OCI-LY7 (cell line): ENCODE measurements around the gene WWTR1. TPM values are rescaled to one million over a fixed set of nuclear protein-coding genes. Genes with fewer than 3 reads are reported as not detected.

ENCODE experiments used
- BruUV-seq: library from RNA; stranded (reverse); fragments of 400-500 nt; replicated peaks from 2 replicates; lab custom pipeline; 2021; lab: Mats Ljungman, UMichigan
- CTCF ChIA-PET: fragments of 300-600 bp; sonication (Branson Sonifier 250); formaldehyde crosslinking; loops from one replicate; lab custom pipeline; 2022; ENCODE audit warnings: antibody characterized with exemption; ENCODE audit not compliant: unreplicated experiment; lab: Charles Lee
- POLR2A ChIA-PET: fragments of 300-600 bp; sonication (Branson Sonifier 250); formaldehyde crosslinking; loops from one replicate; lab custom pipeline; 2022; ENCODE audit warnings: antibody characterized with exemption; lab: Charles Lee
- DNase-seq: peaks from one replicate; pipeline ENCODE4 v3.0.0-alpha.2; 2015; ENCODE audit warnings: low spot score
- H2AFZ ChIP-seq: fragments of 200-600 bp; sonication (generic), shearing (Covaris generic); 2 replicates; pipeline ENCODE4 v1.6.1; 2014; ENCODE audit warnings: mild to moderate bottlenecking, antibody characterized with exemption, low read length, moderate library complexity
- H3K27ac ChIP-seq: fragments of 200-600 bp; sonication (generic); 2 replicates; pipeline ENCODE4 v1.5.1; 2014; ENCODE audit warnings: mixed run types, low read depth, mild to moderate bottlenecking, moderate library complexity, low read length, inconsistent platforms; ENCODE audit not compliant: poor library complexity, severe bottlenecking
- H3K36me3 ChIP-seq: fragments of 200-600 bp; sonication (generic); 2 replicates; pipeline ENCODE4 v1.6.1; 2014; ENCODE audit warnings: mild to moderate bottlenecking, antibody characterized with exemption, low read length, moderate library complexity, mixed read lengths; ENCODE audit not compliant: insufficient read depth
- H3K4me1 ChIP-seq: fragments of 200-600 bp; sonication (generic); 2 replicates; pipeline ENCODE4 v1.5.1; 2014; ENCODE audit warnings: mild to moderate bottlenecking, low read length; ENCODE audit not compliant: insufficient read depth, poor library complexity, severe bottlenecking
- H3K4me2 ChIP-seq: fragments of 200-600 bp; sonication (generic); 2 replicates; pipeline ENCODE4 v1.6.1; 2014; ENCODE audit warnings: mild to moderate bottlenecking, low read length
- H3K4me3 ChIP-seq: fragments of 200-600 bp; sonication (generic); 2 replicates; pipeline ENCODE4 v1.5.1; 2014; ENCODE audit warnings: mild to moderate bottlenecking, low read depth, low read length; ENCODE audit not compliant: poor library complexity, severe bottlenecking
- H3K79me2 ChIP-seq: fragments of 200-600 bp; sonication (generic); 2 replicates; pipeline ENCODE4 v1.6.1; 2016; ENCODE audit warnings: low read depth, mild to moderate bottlenecking, low read length, moderate library complexity, mixed read lengths; ENCODE audit not compliant: insufficient read depth
- H3K9me2 ChIP-seq: fragments of 200-600 bp; sonication (generic); 2 replicates; pipeline ENCODE4 v1.6.1; 2016; ENCODE audit warnings: mild to moderate bottlenecking, low read length, mixed read lengths; ENCODE audit not compliant: insufficient read depth
- H3K9me3 ChIP-seq: fragments of 200-600 bp; sonication (generic); 2 replicates; pipeline ENCODE4 v1.6.1; 2014; ENCODE audit warnings: mild to moderate bottlenecking, mixed run types, low read length, mixed read lengths
- H4K20me1 ChIP-seq: fragments of 200-600 bp; sonication (generic); 2 replicates; pipeline ENCODE4 v1.6.1; 2014; ENCODE audit warnings: mild to moderate bottlenecking, antibody characterized with exemption, low read length, moderate library complexity, mixed read lengths; ENCODE audit not compliant: insufficient read depth
- EZH2phosphoT487 ChIP-seq: fragments of 200-600 bp; sonication (generic); IDR thresholded peaks from 2 replicates; pipeline ENCODE4 v1.6.1; 2018; ENCODE audit warnings: low read depth, borderline replicate concordance, mild to moderate bottlenecking, mixed run types, antibody characterized with exemption, low read length, moderate library complexity, mixed read lengths
- intact Hi-C: fragments of 100-400 bp; cut with micrococcal nuclease; formaldehyde crosslinking; loops from one replicate; pipeline ENCODE4 v1.10.0; 2022; ENCODE audit not compliant: unreplicated experiment
- total RNA-seq, 2 experiments: library from RNA; depleted of rRNA in 1 of 2; stranded (reverse); fragments of >200 nt in 1 of 2; shearing (Covaris generic) in 1 of 2; gene quantifications; 2 replicates each; pipeline ENCODE4 v1.2.3, GENCODE V29; 2014 to 2022
- TF ChIP-seq, protein P1 (sequence below): fragments of 200-600 bp; sonication (generic); conservative IDR thresholded peaks from 2 replicates; pipeline ENCODE4 v1.5.1; 2014; ENCODE audit warnings: mild to moderate bottlenecking, antibody characterized with exemption, low read length, moderate library complexity, mixed read lengths

Gene WWTR1
- total RNA-seq, 2 experiments from 2014 or later = 0.15 TPM; not detected in 1

DNA sequence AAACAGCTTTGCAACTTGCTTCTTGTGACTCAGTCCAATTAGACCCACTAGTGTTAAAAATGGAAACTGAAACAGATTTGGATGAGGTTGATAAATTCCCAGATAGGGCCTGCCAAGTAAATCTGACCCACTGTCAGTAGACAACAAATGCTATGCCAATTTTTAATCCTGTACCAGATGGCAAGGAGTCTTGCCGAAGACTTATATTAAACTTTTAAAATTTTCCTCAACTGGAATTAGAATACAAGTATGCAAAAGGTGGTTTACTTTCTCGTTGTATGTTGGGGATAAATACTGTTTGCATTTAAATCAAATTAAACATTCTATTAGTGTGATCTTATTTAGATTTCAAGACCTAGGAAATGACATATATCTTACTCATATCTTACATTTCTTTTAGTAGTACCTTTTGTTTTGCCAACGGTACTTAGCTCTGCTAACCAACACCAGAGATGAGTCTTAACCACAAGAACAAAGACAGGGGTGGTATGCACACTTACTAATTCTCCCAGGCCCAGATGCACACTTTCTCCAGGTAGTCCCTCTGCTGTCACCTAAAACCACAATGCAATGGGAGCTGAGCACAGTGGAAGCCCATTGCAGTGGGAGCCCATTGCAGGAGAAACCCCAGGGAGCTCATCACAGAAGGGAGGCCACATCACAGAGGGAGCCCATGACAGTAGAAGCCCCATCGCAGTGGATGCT, 77.8 kb downstream of the WWTR1 start:
- H3K4me1 ChIP-seq = no peaks in the 10 kb centered on the region
- no peak overlapping the region for H2AFZ ChIP-seq
- no TSS peak for BruUV-seq
- H3K27ac ChIP-seq = no peak overlapping the region
- H3K79me2 ChIP-seq = no peaks in the 10 kb centered on the region
- no peak overlapping the region for H3K4me2 ChIP-seq
- intact Hi-C loops = no loop called here
- ChIA-PET CTCF (no interaction called here), POLR2A (interaction anchor here (0.6 to 1.3 kb wide), 5 partner anchors 9 to 590 kb away, joined by 3 to 5 read pairs (median 3); no protein-coding TSS in a partner anchor)
- H3K9me3 ChIP-seq = no peaks in the 10 kb centered on the region
- no peak for TF ChIP-seq EZH2phosphoT487
- TF ChIP-seq, protein P1, sequence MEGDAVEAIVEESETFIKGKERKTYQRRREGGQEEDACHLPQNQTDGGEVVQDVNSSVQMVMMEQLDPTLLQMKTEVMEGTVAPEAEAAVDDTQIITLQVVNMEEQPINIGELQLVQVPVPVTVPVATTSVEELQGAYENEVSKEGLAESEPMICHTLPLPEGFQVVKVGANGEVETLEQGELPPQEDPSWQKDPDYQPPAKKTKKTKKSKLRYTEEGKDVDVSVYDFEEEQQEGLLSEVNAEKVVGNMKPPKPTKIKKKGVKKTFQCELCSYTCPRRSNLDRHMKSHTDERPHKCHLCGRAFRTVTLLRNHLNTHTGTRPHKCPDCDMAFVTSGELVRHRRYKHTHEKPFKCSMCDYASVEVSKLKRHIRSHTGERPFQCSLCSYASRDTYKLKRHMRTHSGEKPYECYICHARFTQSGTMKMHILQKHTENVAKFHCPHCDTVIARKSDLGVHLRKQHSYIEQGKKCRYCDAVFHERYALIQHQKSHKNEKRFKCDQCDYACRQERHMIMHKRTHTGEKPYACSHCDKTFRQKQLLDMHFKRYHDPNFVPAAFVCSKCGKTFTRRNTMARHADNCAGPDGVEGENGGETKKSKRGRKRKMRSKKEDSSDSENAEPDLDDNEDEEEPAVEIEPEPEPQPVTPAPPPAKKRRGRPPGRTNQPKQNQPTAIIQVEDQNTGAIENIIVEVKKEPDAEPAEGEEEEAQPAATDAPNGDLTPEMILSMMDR = no peak
- no peak overlapping the region for H3K4me3 ChIP-seq
- no peak for DNase-seq
- no peaks in the 10 kb centered on the region for H3K36me3 ChIP-seq
- no peaks in the 10 kb centered on the region for H4K20me1 ChIP-seq
- H3K9me2 ChIP-seq = no peaks in the 10 kb centered on the region

DNA sequence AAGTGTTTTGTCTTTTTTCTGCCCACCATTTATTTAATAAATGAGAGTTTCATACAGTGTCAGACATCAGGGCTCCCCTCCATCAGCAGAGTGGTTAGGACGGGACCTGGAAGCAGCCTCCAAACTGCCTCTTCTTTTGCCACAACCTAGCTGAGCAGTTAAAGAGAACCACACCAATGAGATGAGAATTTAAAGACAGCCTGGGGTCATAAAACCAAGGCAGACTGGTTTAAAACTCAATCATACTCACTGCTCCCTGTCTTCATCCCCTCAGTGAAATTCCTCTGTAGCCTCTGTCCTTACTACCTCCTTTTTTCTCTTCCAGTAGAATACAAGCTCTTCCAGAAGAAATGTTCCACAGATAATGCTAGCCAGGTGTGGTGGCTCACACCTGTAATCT, 78.7 kb downstream of the WWTR1 start:
- Histone ChIP-seq H4K20me1 (no peaks in the 10 kb centered on the region), H3K36me3 (no peaks in the 10 kb centered on the region), H3K9me3 (no peaks in the 10 kb centered on the region), H3K4me1 (no peaks in the 10 kb centered on the region), H2AFZ (no peak overlapping the region), H3K4me3 (no peak overlapping the region), H3K9me2 (no peaks in the 10 kb centered on the region), H3K79me2 (no peaks in the 10 kb centered on the region), H3K27ac (no peak overlapping the region), H3K4me2 (no peak overlapping the region)
- DNase-seq = no peak
- CTCF ChIA-PET = no interaction called here
- intact Hi-C loops = no loop called here
- no TSS peak for BruUV-seq
- POLR2A ChIA-PET = interaction anchor here (0.6 to 0.9 kb wide), 2 partner anchors 9 to 300 kb away, joined by 3 read pairs; no protein-coding TSS in a partner anchor
- TF ChIP-seq, protein P1 = no peak
- TF ChIP-seq EZH2phosphoT487 = no peak

DNA sequence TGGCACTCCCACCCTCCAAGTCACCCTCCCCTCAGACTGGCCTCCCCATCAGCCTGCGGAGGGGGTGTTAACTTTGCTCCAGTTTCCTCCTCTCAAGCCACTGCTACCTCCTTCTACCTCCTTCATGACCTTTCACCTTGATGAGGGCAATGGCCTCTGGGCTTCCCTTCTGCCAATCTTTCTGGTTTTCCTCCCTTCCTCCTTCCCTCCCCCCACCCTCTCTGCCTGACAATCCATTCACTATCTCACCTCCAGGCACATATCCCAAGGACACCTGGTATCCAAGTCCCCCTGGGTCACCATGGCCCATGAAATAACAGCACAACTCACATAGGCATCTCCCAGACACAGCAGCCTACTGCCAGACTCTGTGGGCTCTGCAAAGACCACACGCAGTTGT, 80.0 kb downstream of the WWTR1 start:
- intact Hi-C loops = no loop called here
- H3K4me1 ChIP-seq = no peaks in the 10 kb centered on the region
- BruUV-seq = no TSS peak
- CTCF ChIA-PET = no interaction called here
- H3K4me3 ChIP-seq = no peak overlapping the region
- TF ChIP-seq, protein P1 = no peak
- no peak for TF ChIP-seq EZH2phosphoT487
- H3K9me2 ChIP-seq = no peaks in the 10 kb centered on the region
- H3K9me3 ChIP-seq = no peaks in the 10 kb centered on the region
- no peak for DNase-seq
- H3K27ac ChIP-seq = no peak overlapping the region
- no peaks in the 10 kb centered on the region for H3K79me2 ChIP-seq
- H3K4me2 ChIP-seq = no peak overlapping the region
- H4K20me1 ChIP-seq = no peaks in the 10 kb centered on the region
- H2AFZ ChIP-seq = no peak overlapping the region
- POLR2A ChIA-PET = no interaction called here
- H3K36me3 ChIP-seq = no peaks in the 10 kb centered on the region
